Activated gamma-delta T cell treated with anti-CD3 and anti-CD28 coated beads, Interleukin-2, amount 50 U/mL, for 16 hours (primary cell): ENCODE results near the gene PRR33.
A peak's percentile ranks its signal among the peaks of the same experiment; 100 is the strongest.
"Not testable (repeated sequence)": the region's sequence is repeated elsewhere in the genome, so short reads cannot be mapped to it uniquely, and the experiment has no call there.

Experiments used
- DNase-seq: peaks from one replicate; pipeline ENCODE4 v3.0.0-alpha.2; 2020; ENCODE audit warnings: low read depth

Gene PRR33

GRCh38 chr11:1889224-1889930, 2.3 kb downstream of the PRR33 start:
- peak; percentile 72 for DNase-seq

GRCh38 chr11:1888811-1889210, 2.9 kb downstream of the PRR33 start:
- DNase-seq, result no peak

- no peak for DNase-seq
Measured at GRCh38 chr11:1888347-1888753, 3.3 kb downstream of the PRR33 start.

GRCh38 chr11:1887451-1888346, 4.0 kb downstream of the PRR33 start:
- DNase-seq, result no peak

- DNase-seq, result not testable (repeated sequence)
Measured at GRCh38 chr11:1886551-1886950, 5.1 kb downstream of the PRR33 start.

- DNase-seq, result no peak
Measured at GRCh38 chr11:1884303-1884700, 7.4 kb downstream of the PRR33 start.

- DNase-seq, result no peak
Measured at GRCh38 chr11:1883346-1884302, 8.1 kb downstream of the PRR33 start.

- DNase-seq, result peak; percentile 75
Measured at GRCh38 chr11:1882265-1883238, 9.1 kb downstream of the PRR33 start.

GRCh38 chr11:1881442-1882264, 10.0 kb downstream of the PRR33 start:
- DNase-seq, result no peak

GRCh38 chr11:1880746-1881441, 10.8 kb downstream of the PRR33 start:
- no peak for DNase-seq

- DNase-seq, result no peak
Measured at GRCh38 chr11:1879941-1880720, 11.6 kb downstream of the PRR33 start.

GRCh38 chr11:1879342-1879940, 12.3 kb downstream of the PRR33 start:
- no peak for DNase-seq

GRCh38 chr11:1878137-1879031, 13.3 kb downstream of the PRR33 start:
- no peak for DNase-seq

- no peak for DNase-seq
Measured at GRCh38 chr11:1877211-1878136, 14.2 kb downstream of the PRR33 start.

GRCh38 chr11:1876361-1877063, 15.2 kb downstream of the PRR33 start:
- no peak for DNase-seq
